ENCODE data around the gene RPL37. TPM values are rescaled to one million over a fixed set of nuclear protein-coding genes. Genes with fewer than 3 reads are reported as not detected.
A peak's percentile ranks its signal among the peaks of the same experiment; 100 is the strongest.

The RPL37 gene
- total and polyA plus RNA-seq, 2 donors from 2014 or later: 919 to 2,564 TPM

DNA sequence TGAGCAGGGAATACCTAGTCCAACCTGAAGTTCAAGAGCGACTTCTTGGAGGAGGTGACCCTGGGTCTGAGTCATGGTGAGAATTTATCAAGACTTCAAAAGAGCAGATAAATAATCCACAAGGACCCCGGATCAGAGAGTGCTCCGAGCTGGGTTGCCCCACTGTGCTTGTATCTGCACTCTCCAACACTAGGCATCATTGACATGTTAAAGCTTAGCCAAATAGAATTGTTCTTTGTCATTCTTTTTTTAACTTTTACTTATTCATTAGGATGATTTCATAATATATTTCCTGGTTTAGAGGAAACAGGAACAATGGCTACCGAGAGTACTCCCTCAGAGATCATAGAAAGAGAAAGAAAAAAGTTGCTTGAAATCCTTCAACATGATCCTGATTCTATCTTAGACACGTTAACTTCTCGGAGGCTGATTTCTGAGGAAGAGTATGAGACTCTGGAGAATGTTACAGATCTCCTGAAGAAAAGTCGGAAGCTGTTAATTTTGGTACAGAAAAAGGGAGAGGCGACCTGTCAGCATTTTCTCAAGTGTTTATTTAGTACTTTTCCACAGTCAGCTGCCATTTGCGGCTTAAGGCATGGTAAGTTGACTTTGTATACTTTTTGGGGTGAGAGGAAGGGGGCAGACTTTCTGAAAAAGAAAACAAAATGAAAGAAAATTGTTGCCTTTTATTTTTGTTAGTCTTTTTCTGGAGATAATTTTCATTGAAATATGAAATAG lies 6.2 kb upstream of the RPL37 start, which contains the start of gene CARD6:
Gene CARD6, plus strand, starts transcription at position 300 of the 738 bp plus-strand sequence. Its CDS starts 16 bp downstream, at position 316.
- intact Hi-C loops (cut with DNase I): no loop called here
- no peaks in the 10 kb centered on the region for H3K4me1 ChIP-seq (ENCODE audit: control insufficient read depth in 2 of 3, insufficient read depth in 2 of 3, low read depth in 1 of 3, low read length in 3 of 3)
- H3K4me3 ChIP-seq (ENCODE audit: low read length in 3 of 3): peak within 1 kb of the TSS; percentile 48 to 69 (median 62)
- H3K36me3 ChIP-seq (ENCODE audit: control insufficient read depth in 2 of 3, insufficient read depth in 3 of 3, low read length in 3 of 3): no peaks in the 10 kb centered on the region
- H3K9ac ChIP-seq (ENCODE audit: low read length in 3 of 3): peak within 1 kb of the TSS; percentile 9 to 25 (median 14)
- peak within 1 kb of the TSS; percentile 35 to 77 for H3K27ac ChIP-seq (ENCODE audit: low read depth in 2 of 2, low read length in 2 of 2)
- H3K9me3 ChIP-seq (ENCODE audit: control insufficient read depth in 2 of 3, insufficient read depth in 1 of 3, low read length in 3 of 3): no peaks in the 10 kb centered on the region
- TF ChIP-seq, protein P1, sequence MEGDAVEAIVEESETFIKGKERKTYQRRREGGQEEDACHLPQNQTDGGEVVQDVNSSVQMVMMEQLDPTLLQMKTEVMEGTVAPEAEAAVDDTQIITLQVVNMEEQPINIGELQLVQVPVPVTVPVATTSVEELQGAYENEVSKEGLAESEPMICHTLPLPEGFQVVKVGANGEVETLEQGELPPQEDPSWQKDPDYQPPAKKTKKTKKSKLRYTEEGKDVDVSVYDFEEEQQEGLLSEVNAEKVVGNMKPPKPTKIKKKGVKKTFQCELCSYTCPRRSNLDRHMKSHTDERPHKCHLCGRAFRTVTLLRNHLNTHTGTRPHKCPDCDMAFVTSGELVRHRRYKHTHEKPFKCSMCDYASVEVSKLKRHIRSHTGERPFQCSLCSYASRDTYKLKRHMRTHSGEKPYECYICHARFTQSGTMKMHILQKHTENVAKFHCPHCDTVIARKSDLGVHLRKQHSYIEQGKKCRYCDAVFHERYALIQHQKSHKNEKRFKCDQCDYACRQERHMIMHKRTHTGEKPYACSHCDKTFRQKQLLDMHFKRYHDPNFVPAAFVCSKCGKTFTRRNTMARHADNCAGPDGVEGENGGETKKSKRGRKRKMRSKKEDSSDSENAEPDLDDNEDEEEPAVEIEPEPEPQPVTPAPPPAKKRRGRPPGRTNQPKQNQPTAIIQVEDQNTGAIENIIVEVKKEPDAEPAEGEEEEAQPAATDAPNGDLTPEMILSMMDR (IDR thresholded peaks at IDR 0.05; ENCODE audit: borderline replicate concordance, extremely low read depth, insufficient read depth): no peak
- no peaks in the 10 kb centered on the region for H3K27me3 ChIP-seq (ENCODE audit: control insufficient read depth, insufficient read depth, low read length)
- FAIRE-seq (no peak), DNase-seq (peak in 1 of 5 donors; percentile 30)

DNA sequence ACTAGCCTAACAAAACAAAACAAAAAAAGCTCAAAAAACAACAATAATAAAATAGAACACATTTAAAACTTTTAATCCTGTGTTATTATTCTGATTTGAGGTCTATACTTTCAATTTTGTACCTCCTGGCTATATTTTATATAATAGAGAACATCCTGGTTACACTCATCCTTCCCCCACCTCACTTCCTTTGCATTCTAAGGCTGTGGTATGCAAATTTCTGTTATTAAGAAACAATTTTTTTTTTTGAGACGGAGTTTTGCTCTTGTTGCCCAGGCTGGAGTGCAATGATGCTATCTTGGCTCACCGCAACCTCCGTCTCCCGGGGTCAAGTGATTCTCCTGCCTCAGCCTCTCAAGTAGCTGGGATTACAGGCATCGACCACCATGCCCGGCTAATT lies 3.1 kb upstream of the RPL37 start:
- Histone ChIP-seq H3K9ac (ENCODE audit: low read length in 3 of 3) (no peak overlapping the region), H3K4me3 (ENCODE audit: low read length in 3 of 3) (no peak overlapping the region), H3K27ac (ENCODE audit: low read depth in 2 of 2, low read length in 2 of 2) (no peak overlapping the region), H3K27me3 (ENCODE audit: control insufficient read depth, insufficient read depth, low read length) (no peaks in the 10 kb centered on the region), H3K4me1 (ENCODE audit: control insufficient read depth in 2 of 3, insufficient read depth in 2 of 3, low read depth in 1 of 3, low read length in 3 of 3) (peaks cover 3 to 8% (median 5%) of the 10 kb centered on the region in 3 donors), H3K36me3 (ENCODE audit: control insufficient read depth in 2 of 3, insufficient read depth in 3 of 3, low read length in 3 of 3) (peaks cover 3 to 8% (median 4%) of the 10 kb centered on the region in 3 donors), H3K9me3 (ENCODE audit: control insufficient read depth in 2 of 3, insufficient read depth in 1 of 3, low read length in 3 of 3) (no peaks in the 10 kb centered on the region)
- TF ChIP-seq, protein P1 (IDR thresholded peaks at IDR 0.05; ENCODE audit: borderline replicate concordance, extremely low read depth, insufficient read depth): no peak
- no peak for DNase-seq
- no peak for FAIRE-seq
- intact Hi-C loops (cut with DNase I): no loop called here

DNA sequence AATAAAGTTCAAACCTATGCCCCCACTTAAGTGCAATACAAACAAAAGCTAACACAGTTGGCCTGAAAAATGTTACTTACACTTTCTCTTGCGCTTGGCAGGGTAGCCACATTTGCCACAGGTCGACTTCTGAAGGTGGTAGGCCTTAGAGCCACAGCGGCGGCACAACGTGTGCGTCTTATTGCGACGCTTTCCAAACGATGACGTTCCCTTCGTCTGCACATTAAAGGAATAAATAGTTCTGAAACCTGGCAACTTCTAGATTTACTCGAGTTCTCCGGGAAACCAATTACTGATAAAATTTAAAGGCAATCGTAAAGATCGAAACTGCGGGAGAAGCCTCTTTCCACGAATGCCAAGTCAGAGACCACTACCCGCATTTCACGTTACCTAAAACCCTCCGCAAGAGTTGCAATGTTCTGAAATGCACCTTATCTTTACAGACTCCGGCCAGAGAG lies 602 bp downstream of the RPL37 start:
- FAIRE-seq (no peak), DNase-seq (peak in 1 of 5 donors; percentile 53)
- Histone ChIP-seq H3K27me3 (ENCODE audit: control insufficient read depth, insufficient read depth, low read length) (no peaks in the 10 kb centered on the region), H3K27ac (ENCODE audit: low read depth in 2 of 2, low read length in 2 of 2) (peak overlapping the region; percentile 54 to 99), H3K9ac (ENCODE audit: low read length in 3 of 3) (peak overlapping the region; percentile 13 to 97 (median 84)), H3K4me1 (ENCODE audit: control insufficient read depth in 2 of 3, insufficient read depth in 2 of 3, low read depth in 1 of 3, low read length in 3 of 3) (peaks cover 3 to 10% (median 5%) of the 10 kb centered on the region in 3 donors), H3K4me3 (ENCODE audit: low read length in 3 of 3) (peak overlapping the region; percentile 80 to 94 (median 84)), H3K9me3 (ENCODE audit: control insufficient read depth in 2 of 3, insufficient read depth in 1 of 3, low read length in 3 of 3) (no peaks in the 10 kb centered on the region), H3K36me3 (ENCODE audit: control insufficient read depth in 2 of 3, insufficient read depth in 3 of 3, low read length in 3 of 3) (peaks cover 20 to 41% (median 29%) of the 10 kb centered on the region in 3 donors)
- intact Hi-C loops (cut with DNase I): no loop called here
- TF ChIP-seq, protein P1 (IDR thresholded peaks at IDR 0.05; ENCODE audit: borderline replicate concordance, extremely low read depth, insufficient read depth): no peak

All from kidney (tissue), 14 donors.